Neural progenitor cell (in vitro differentiated cells): ENCODE data around the gene CNTN1. TPM values are rescaled to one million over a fixed set of nuclear protein-coding genes. Genes with fewer than 3 reads are reported as not detected.

Experiments used
- DNase-seq: peaks from one replicate; pipeline ENCODE4 v3.0.0-alpha.2; 2016; ENCODE audit warnings: low spot score
- H2AFZ ChIP-seq: fragments of 200-600 bp; sonication (generic); replicated peaks from 2 replicates; pipeline ENCODE4 v1.6.1; 2016; ENCODE audit warnings: antibody characterized with exemption
- H3F3A ChIP-seq: fragments of 200-600 bp; sonication (generic); 2 replicates; pipeline ENCODE4 v1.6.1; 2016; ENCODE audit warnings: antibody characterized with exemption, low read depth
- H3K27ac ChIP-seq: fragments of 200-600 bp; sonication (generic); 2 replicates; pipeline ENCODE4 v1.5.1; 2016; ENCODE audit warnings: mild to moderate bottlenecking
- H3K27me3 ChIP-seq: fragments of 200-600 bp; sonication (generic); 2 replicates; pipeline ENCODE4 v1.6.1; 2016; ENCODE audit warnings: mild to moderate bottlenecking, moderate library complexity
- H3K36me3 ChIP-seq: fragments of 200-600 bp; sonication (generic); 2 replicates; pipeline ENCODE4 v1.5.1; 2016
- H3K4me1 ChIP-seq: fragments of 200-600 bp; sonication (generic); 2 replicates; pipeline ENCODE4 v1.6.1; 2016; ENCODE audit warnings: mixed run types
- H3K4me2 ChIP-seq: fragments of 200-600 bp; sonication (generic); 2 replicates; pipeline ENCODE4 v1.6.1; 2016
- H3K4me3 ChIP-seq: fragments of 200-600 bp; sonication (generic); 2 replicates; pipeline ENCODE4 v1.5.1; 2016
- H3K79me2 ChIP-seq: fragments of 200-600 bp; sonication (generic); 2 replicates; pipeline ENCODE4 v1.6.1; 2016; ENCODE audit warnings: low read depth
- H3K9ac ChIP-seq: fragments of 200-600 bp; sonication (generic); 2 replicates; pipeline ENCODE4 v1.6.1; 2016
- H3K9me3 ChIP-seq: fragments of 200-600 bp; sonication (generic); 2 replicates; pipeline ENCODE4 v1.5.1; 2016; ENCODE audit warnings: low read depth
- H4K20me1 ChIP-seq: fragments of 200-600 bp; sonication (generic); 2 replicates; pipeline ENCODE4 v1.6.1; 2016; ENCODE audit warnings: low read depth
- H3K27ac Mint-ChIP-seq: 3 replicates; pipeline ENCODE4 v1.8.0; 2021; ENCODE audit warnings: mixed read lengths
- H3K27me3 Mint-ChIP-seq: 2 replicates; pipeline ENCODE4 v1.8.0; 2022; ENCODE audit warnings: low read depth, mild to moderate bottlenecking, inconsistent platforms, moderate library complexity, mixed read lengths; ENCODE audit not compliant: insufficient read depth
- H3K36me3 Mint-ChIP-seq: 3 replicates; pipeline ENCODE4 v1.8.0; 2021; ENCODE audit warnings: mixed read lengths
- H3K4me1 Mint-ChIP-seq: 3 replicates; pipeline ENCODE4 v1.8.0; 2021; ENCODE audit warnings: mixed read lengths
- H3K4me3 Mint-ChIP-seq: 3 replicates; pipeline ENCODE4 v1.8.0; 2021; ENCODE audit warnings: mild to moderate bottlenecking, moderate library complexity, mixed read lengths
- H3K9me3 Mint-ChIP-seq: 3 replicates; pipeline ENCODE4 v1.8.0; 2020; ENCODE audit warnings: mixed read lengths
- EZH2 ChIP-seq: fragments of 200-600 bp; sonication (generic); IDR thresholded peaks from 2 replicates; pipeline ENCODE4 v1.6.1; 2017; ENCODE audit warnings: antibody characterized with exemption, mild to moderate bottlenecking, moderate library complexity
- EZH2phosphoT487 ChIP-seq: fragments of 200-600 bp; sonication (generic); IDR thresholded peaks from 2 replicates; pipeline ENCODE4 v1.6.1; 2017; ENCODE audit warnings: antibody characterized with exemption
- total RNA-seq: library from RNA; depleted of rRNA; stranded (reverse); fragments of >200 nt; gene quantifications from 2 replicates; pipeline ENCODE4 v1.2.3, GENCODE V29; 2015; ENCODE audit warnings: low replicate concordance
- TF ChIP-seq, protein P1 (sequence below): fragments of 200-600 bp; sonication (generic); IDR thresholded peaks from 2 replicates; pipeline ENCODE4 v1.5.1; 2017; ENCODE audit warnings: antibody characterized with exemption, mild to moderate bottlenecking

CNTN1 gene
- total RNA-seq, 1 donor from 2014 or later: 0.17 TPM

DNA sequence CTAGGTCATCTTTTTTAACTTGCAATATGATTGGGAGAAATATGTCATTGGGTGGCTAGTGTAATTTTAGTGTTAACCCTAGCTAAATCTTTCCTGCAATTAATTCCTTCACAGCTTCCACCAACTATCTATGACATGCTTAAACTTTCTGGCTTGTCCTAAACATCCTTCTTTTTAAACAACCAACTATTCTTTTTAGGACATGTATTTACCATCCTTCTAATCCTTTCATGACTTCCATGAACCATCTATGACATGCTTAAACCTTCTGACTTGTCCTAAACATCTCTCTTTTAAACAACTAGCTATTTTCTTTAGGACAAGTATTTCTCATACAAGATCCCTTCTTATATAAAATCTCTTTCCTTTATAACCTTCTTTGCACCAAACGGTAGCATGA is 316.2 kb downstream of the CNTN1 start:
- Mint-ChIP-seq H3K4me1 (no peaks in the 10 kb centered on the region), H3K27ac (no peak overlapping the region), H3K27me3 (peaks cover 4% of the 10 kb centered on the region), H3K9me3 (peaks cover 79% of the 10 kb centered on the region), H3K4me3 (no peak overlapping the region), H3K36me3 (peaks cover 3% of the 10 kb centered on the region)
- no peak overlapping the region for H3K4me2 ChIP-seq
- H4K20me1 ChIP-seq: no peaks in the 10 kb centered on the region
- no peak overlapping the region for H3K9ac ChIP-seq
- peaks cover 3% of the 10 kb centered on the region for H3K36me3 ChIP-seq
- TF ChIP-seq, protein P1, sequence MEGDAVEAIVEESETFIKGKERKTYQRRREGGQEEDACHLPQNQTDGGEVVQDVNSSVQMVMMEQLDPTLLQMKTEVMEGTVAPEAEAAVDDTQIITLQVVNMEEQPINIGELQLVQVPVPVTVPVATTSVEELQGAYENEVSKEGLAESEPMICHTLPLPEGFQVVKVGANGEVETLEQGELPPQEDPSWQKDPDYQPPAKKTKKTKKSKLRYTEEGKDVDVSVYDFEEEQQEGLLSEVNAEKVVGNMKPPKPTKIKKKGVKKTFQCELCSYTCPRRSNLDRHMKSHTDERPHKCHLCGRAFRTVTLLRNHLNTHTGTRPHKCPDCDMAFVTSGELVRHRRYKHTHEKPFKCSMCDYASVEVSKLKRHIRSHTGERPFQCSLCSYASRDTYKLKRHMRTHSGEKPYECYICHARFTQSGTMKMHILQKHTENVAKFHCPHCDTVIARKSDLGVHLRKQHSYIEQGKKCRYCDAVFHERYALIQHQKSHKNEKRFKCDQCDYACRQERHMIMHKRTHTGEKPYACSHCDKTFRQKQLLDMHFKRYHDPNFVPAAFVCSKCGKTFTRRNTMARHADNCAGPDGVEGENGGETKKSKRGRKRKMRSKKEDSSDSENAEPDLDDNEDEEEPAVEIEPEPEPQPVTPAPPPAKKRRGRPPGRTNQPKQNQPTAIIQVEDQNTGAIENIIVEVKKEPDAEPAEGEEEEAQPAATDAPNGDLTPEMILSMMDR: no peak
- TF ChIP-seq EZH2 (no peak), EZH2phosphoT487 (no peak)
- H3F3A ChIP-seq: no peaks in the 10 kb centered on the region
- peaks cover 16% of the 10 kb centered on the region for H3K9me3 ChIP-seq
- H3K27ac ChIP-seq: no peak overlapping the region
- H3K4me3 ChIP-seq: no peak overlapping the region
- no peaks in the 10 kb centered on the region for H3K79me2 ChIP-seq
- no peak overlapping the region for H2AFZ ChIP-seq
- no peaks in the 10 kb centered on the region for H3K27me3 ChIP-seq
- no peak for DNase-seq
- H3K4me1 ChIP-seq: no peaks in the 10 kb centered on the region

DNA sequence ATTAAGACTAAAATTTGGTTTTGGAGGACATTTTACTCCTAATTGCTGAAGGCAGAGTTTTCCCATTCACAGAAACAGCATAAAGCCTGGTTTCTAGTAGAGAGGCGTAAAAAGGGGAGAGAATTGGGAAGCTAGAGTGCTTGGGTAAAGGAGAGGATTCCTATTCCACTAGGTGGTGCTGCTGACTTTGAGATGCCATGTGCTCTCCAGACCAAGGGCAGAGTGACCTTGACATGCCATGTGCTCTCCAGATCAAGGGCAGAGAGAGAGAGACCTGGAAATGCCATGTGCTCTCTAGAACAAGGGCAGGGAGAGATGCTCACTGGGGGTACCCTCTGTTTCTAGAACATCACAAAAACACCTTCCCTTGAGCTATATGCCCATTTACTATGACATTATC is 319.7 kb downstream of the CNTN1 start:
- no peak for DNase-seq
- no peaks in the 10 kb centered on the region for H3K4me1 ChIP-seq
- H3K27ac ChIP-seq: no peak overlapping the region
- no peak overlapping the region for H3K4me2 ChIP-seq
- no peaks in the 10 kb centered on the region for H3K79me2 ChIP-seq
- H3K4me3 Mint-ChIP-seq: no peak overlapping the region
- no peaks in the 10 kb centered on the region for H3F3A ChIP-seq
- H3K4me3 ChIP-seq: no peak overlapping the region
- no peak overlapping the region for H3K27ac Mint-ChIP-seq
- H3K36me3 ChIP-seq: no peaks in the 10 kb centered on the region
- peaks cover 2% of the 10 kb centered on the region for H3K36me3 Mint-ChIP-seq
- H4K20me1 ChIP-seq: no peaks in the 10 kb centered on the region
- no peak overlapping the region for H2AFZ ChIP-seq
- peaks cover 7% of the 10 kb centered on the region for H3K9me3 ChIP-seq
- H3K9me3 Mint-ChIP-seq: peaks cover 51% of the 10 kb centered on the region
- peaks cover 6% of the 10 kb centered on the region for H3K27me3 Mint-ChIP-seq
- H3K27me3 ChIP-seq: no peaks in the 10 kb centered on the region
- H3K9ac ChIP-seq: no peak overlapping the region
- TF ChIP-seq EZH2 (no peak), EZH2phosphoT487 (no peak)
- TF ChIP-seq, protein P1: no peak
- no peaks in the 10 kb centered on the region for H3K4me1 Mint-ChIP-seq

DNA sequence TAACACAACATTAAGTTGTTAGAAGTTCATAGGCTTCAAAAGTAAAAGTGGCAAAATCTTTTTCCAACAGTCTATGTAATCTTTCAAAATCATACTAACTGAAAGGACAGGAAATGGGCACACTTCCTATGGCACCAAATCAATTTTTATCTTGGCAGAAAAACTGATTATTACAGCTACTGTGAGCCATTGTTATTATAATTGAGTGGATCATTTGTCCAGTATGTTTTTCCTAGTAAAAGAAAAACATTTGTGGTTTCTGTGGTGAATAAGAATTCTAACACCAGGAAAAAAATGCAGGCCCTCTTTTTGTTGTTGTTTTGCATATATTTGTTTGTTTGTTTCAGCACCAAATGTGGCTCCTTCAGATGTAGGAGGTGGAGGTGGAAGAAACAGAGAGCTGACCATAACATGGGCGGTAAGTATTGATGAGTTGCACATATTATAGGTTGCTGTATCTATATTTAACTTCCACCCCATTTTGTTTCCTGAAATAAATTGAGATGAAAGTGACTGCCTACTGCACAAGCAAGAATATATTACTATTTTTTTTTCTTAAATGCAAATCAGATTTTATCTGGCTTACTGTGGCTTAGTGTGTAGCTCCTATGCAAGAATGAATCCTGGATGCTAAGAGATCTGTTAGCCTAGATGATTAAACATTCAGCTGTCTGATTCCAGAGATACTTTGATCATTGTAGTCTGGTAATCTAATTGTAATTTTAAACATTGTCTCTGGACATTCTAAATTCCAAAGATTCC is 321.8 kb downstream of the CNTN1 start:
- Histone ChIP-seq H3K9me3 (no peaks in the 10 kb centered on the region), H3K4me1 (no peaks in the 10 kb centered on the region), H3K79me2 (no peaks in the 10 kb centered on the region), H3F3A (no peaks in the 10 kb centered on the region), H3K4me2 (no peak overlapping the region), H3K4me3 (no peak overlapping the region), H3K27ac (no peak overlapping the region), H3K27me3 (no peaks in the 10 kb centered on the region), H3K36me3 (no peaks in the 10 kb centered on the region), H3K9ac (no peak overlapping the region), H4K20me1 (no peaks in the 10 kb centered on the region), H2AFZ (no peak overlapping the region)
- Mint-ChIP-seq H3K27me3 (peaks cover 2% of the 10 kb centered on the region), H3K4me1 (no peaks in the 10 kb centered on the region), H3K27ac (no peak overlapping the region), H3K36me3 (no peaks in the 10 kb centered on the region), H3K4me3 (no peak overlapping the region), H3K9me3 (peaks cover 32% of the 10 kb centered on the region)
- no peak for DNase-seq
- TF ChIP-seq, protein P1: no peak
- TF ChIP-seq EZH2phosphoT487 (no peak), EZH2 (no peak)
